Activated CD8-positive, alpha-beta memory T cell treated with anti-CD3 and anti-CD28 coated beads for 24 hours (primary cell): Measurements from ENCODE around the gene LUC7L2.
"Not testable (repeated sequence)": the region's sequence is repeated elsewhere in the genome, so short reads cannot be mapped to it uniquely, and the experiment has no call there.

Experiments used
- DNase-seq: peaks from one replicate; pipeline ENCODE4 v3.0.0-alpha.2; 2020

LUC7L2 gene

GRCh38 chr7:139357729-139358506 lies 1.8 kb upstream of the LUC7L2 start:
- DNase-seq: not testable (repeated sequence)

DNA sequence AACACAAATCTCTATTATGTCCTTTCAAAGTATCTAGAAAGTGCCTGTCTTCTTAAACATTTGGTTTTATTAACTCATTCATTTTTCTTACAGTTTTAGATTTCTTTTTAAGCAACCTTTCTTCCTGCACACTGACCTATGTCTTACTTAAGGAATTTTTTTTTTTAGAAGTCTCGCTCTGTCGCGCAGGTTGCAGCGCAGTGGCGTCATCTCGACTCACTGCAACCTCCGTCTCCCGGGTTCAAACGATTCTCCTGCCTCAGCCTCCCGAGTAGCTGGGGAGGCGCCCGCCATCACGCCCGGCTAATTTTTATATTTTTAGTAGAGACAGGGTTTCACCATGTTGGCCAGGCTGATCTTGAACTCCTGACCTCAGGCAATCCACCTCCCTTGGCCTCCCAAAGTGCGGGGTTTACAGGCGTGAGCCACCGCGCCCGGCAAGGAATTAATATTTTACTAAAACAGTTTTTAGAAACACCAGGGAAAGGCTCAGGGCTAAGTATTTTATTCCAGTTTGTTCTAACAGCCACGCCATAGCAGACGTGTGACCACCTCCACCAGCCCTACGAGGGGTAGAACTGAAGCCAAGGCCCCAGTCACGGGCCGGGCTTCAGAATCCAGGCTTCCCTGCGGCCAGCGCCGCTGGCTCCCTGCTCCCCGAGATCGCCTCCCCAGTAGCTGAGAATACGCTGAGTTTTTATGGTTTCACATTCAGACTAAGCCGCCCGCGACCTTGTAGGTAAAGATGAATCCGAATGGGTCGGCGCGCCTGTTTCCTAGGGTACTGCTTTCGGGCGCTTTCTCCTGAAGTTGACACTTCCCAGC lies 941 bp upstream of the LUC7L2 start:
- peak; percentile 79 for DNase-seq

DNA sequence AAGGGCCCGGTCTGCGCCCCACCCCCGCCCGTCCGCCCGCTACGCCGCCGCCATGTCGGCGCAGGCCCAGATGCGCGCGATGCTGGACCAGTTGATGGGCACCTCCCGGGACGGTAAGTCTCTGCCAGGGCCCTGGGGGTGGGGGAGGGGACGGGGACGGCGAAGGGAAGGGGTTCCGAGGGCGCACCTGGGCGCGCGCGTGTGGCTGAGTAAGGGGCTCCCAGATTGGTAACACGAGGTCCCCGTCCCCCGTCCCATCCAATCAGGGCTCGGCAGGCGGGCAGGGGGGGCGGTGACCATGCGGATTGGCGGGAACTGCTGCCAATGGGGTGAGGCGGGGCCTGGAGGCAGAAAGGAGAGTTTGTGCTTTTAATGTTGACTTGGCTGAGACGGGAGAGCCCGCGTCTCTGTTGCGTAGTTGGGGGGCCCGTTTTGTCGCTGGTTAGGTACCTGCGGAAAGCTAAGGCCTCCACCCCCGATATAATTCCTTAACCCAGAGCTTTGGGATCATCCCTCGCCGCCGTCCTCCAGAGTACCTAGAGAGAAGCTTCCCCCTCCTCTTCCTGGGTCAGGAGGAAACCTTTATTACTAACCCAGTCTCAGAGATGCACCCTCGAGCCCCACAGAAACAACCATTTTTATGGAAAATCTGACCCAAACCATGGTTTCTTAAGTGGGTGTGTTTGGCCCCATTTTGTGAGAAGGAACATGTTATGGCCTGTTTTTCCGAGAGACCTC lies 685 bp downstream of the LUC7L2 start:
- peak; percentile 99 for DNase-seq

- DNase-seq: no peak
These were observed 1.2 kb downstream of the LUC7L2 start for GRCh38 chr7:139360948-139361307.

DNA sequence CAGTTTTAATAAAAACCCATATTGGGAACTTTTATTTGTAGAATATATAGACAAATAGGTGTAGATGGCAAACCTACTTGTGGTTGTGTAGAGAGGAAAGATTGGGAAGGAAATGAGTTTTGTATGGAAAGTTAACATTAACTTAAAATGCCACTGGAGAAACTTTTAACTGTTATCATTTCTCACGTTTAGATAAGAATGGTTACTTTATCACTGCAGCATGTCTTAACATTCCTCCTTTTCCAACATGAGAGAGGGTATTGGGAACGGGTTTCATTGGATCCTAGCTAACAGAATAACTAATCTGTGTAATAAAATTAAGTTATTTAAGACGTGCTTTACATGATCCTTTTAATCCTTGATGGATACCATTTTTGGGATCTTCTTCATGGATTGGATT lies 1.8 kb downstream of the LUC7L2 start:
- DNase-seq: no peak

DNA sequence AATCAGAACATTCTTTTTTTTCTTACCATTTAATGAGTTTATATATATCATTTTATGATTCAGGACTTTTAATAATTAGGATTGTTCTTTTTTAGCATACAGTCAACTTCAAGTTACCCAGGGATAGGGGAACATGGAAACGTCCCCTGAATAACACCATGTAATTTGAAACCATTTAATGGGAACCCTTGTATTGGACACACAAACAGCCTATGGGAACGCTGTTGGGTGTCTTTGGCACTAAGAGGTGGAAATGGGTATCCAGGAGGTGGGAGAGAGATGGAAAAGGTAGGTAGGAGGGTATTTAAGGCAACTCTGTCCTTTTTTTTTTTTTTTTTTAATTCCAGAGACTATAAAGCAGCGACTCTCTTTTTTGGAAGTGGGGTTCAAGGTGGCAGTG lies 2.6 kb downstream of the LUC7L2 start:
- no peak for DNase-seq

DNA sequence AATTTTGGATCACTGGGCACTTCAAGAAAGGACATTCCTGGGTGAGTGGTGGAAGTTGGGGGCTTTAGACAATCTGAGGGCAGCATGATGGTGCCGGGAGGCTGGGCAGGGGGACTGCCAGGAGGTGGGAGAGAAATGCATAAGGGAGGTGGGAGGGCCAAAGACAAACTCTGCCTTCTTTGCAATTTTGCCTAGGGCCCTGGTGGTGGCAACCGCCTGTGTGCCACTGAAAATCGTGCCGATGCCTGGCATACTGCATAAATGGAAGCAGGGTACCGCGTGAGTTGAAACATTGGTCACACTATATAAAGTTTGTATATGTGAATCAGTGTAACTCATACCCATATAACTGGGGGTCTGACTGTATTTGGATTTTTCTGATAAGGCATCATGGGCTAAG lies 3.3 kb downstream of the LUC7L2 start:
- no peak for DNase-seq

GRCh38 chr7:139365336-139365735 lies 5.6 kb downstream of the LUC7L2 start:
- DNase-seq: no peak

DNA sequence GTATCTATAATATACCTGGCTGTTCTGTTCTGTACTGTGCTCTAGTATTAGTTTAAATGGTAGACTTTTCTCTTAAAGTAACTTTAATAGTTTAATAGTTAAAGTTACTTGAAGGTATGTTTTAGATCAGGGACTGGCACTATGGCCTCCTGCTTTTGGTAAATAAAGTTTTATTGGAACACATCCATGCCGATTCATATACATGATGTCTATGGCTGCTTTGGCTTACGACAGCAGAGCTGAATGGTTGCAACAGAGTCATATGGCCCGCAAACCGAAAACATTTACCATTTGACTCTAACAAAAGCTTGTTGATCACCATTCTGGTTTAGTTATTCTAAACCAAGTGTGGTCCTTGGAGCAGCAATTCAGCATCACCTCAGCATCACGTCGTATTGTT lies 6.7 kb downstream of the LUC7L2 start:
- DNase-seq: no peak

DNA sequence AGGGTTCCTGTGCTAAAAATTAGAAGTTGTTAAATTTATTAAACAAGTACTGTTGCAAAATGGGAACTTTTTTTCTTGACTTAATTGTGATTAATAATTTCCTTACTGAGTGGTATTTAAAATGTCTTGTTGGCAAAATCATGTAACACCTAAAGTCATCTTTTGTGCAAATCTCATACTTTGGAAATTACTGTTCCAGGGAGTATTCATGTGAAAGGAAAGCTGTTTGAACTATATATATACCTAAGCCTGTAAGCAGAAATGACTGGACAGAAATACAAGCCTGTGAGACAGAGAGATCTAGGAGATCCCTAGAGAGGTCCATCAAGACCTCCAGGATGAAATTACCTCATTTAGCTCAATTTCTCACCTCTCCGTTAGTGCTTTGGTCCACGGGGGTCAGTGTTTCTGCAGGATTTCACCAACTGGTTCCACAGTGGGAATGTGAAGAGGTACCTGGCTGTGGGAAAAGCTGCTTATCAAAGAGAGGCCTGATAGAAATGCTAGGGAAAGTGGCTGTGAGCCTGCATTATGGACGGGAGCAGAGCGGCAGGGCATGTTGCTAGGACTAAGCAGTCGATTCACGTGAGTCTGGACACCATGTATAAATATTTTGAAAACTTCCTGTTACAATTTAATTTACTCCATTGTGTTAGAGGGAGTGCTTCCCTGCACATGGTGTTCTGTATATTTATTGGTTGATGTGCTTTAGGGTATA lies 7.9 kb downstream of the LUC7L2 start:
- DNase-seq: no peak

DNA sequence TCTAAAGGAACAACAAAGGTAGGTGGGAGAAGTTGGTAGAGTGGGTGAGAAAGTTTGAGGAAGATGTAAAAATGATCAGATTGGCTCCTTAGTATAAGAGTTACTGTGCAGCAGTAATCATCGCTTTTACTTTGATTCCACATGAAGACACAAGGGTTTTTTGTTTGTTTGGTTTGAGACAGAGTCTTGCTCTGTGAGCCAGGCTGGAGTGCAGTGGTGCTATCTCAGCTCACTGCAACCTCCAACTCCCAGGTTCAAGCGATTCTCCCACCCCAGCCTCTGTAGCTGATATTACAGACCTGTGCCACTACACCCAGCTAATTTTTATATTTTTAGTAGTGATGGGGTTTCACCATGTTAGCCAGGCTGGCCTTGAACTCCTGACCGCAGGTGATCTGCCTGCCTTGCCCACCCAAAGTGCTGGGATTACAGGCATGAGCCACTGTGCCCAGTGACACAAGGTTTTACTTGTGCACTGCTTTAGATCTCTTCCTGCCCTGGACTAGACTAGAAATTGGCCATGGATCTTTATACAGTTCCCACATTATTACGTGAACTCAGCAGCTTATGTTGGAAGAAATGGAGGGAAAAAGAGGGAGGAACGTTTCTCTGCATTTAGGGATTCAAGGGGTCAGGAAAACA lies 10.7 kb downstream of the LUC7L2 start:
- no peak for DNase-seq

- no peak for DNase-seq
These were observed 11.2 kb downstream of the LUC7L2 start for GRCh38 chr7:139370943-139371313.

- DNase-seq: no peak
These were observed 14.6 kb downstream of the LUC7L2 start for GRCh38 chr7:139374246-139374645.

DNA sequence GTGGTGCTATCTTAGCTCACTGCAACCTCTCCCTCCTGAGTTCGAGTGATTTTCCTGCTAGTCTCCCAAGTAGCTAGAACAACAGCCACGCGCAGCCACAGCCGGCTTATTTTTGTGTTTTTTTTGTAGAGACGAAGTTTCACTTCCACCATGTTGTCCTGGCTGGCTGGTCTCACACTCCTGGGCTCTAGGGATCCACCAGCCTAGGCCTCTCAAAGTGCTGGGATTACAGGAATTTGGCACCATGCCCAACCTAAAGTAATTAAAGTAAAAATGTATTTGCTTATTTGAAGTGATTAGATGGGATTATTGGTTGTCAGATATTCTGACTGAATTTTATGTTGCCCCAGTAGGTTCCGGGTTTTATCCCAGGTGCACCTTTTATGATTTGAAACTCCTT lies 22.7 kb downstream of the LUC7L2 start:
- no peak for DNase-seq

GRCh38 chr7:139384611-139385010 lies 24.9 kb downstream of the LUC7L2 start:
- no peak for DNase-seq

GRCh38 chr7:139387594-139387993 lies 27.9 kb downstream of the LUC7L2 start:
- no peak for DNase-seq

GRCh38 chr7:139389091-139389490 lies 29.4 kb downstream of the LUC7L2 start:
- DNase-seq: no peak

- no peak for DNase-seq
These were observed 30.1 kb downstream of the LUC7L2 start for GRCh38 chr7:139389774-139390173.

DNA sequence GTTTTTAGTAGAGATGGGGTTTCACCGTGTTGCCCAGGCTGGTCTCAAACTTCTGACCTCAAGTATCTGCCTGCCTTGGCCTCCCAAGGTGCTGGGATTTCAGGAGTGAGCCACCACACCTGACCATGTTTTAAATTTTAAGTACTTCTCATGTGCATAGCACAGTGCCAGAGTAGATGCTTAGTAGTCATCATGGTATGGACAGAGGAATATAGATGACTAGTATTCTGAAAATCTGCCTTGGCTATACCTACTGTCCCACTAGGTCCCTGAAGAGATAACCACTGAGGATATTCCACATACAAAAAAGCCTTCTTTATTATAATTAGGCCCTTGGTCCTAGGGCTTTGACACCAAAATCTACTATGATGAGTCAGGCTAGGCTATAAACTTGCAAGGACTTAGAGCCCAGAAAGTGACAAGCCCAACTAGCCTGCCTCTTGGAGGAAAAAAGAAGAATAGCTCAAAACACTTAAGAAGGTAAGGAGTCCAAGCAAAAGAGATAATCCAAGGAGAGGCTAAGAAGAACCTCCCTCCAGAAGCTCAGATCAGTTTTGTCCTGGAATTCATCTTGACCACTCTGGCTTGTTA lies 34.0 kb downstream of the LUC7L2 start:
- no peak for DNase-seq

- no peak for DNase-seq
These were observed 34.8 kb downstream of the LUC7L2 start for GRCh38 chr7:139394540-139394939.

DNA sequence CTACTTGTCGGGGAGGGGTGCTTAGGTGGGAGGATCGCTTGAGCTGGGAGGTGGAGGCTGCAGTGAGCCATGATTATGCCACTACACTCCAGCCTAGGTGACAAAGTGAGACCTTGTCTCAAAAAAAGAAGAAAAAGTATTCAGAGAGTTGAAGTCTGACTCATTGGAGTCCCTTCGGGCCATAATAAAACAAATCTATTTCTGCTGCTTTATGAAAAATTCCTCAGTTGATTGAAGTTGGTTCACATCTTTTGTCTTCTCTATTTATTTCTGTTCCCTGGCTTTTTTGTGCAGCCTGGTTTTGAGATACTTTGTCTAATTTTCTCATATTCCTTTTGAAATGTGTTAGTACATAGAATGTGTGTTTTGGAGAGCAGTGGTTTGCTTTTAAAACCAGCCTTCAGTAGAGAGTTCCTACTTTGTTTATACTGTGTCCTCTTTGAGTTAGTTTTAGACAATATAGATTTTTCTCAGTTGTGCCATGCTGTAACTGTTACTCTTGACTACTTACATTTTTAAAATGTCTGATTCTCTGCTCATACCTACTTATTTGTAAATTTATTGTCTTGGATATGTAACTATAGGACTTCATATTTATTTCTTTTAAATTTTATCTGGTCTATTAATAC lies 36.7 kb downstream of the LUC7L2 start:
- DNase-seq: no peak

GRCh38 chr7:139397192-139397591 lies 37.5 kb downstream of the LUC7L2 start:
- no peak for DNase-seq
